DND-41 (cell line): Measurements from ENCODE around the gene OXA1L.

ENCODE experiments used
- CTCF ChIP-seq: IDR thresholded peaks from 2 replicates; pipeline ENCODE4 v1.5.1; 2012; ENCODE audit warnings: borderline replicate concordance, low read length, moderate library complexity, mild to moderate bottlenecking; ENCODE audit not compliant: poor library complexity, severe bottlenecking; ENCODE audit errors: extremely low read depth
- EZH2 ChIP-seq: IDR thresholded peaks from 3 replicates; pipeline ENCODE4 v1.6.1; 2012; ENCODE audit warnings: borderline replicate concordance, low read depth, mild to moderate bottlenecking, moderate library complexity, low read length, inconsistent platforms; ENCODE audit not compliant: severe bottlenecking

GRCh38 chr14:22803687-22803974, 37.1 kb downstream of the OXA1L start:
- no peak for TF ChIP-seq EZH2
- TF ChIP-seq CTCF, result no peak
